GM21825 (cell line): ENCODE results near the gene SLC31A2.
"Not testable (repeated sequence)": the region's sequence is repeated elsewhere in the genome, so short reads cannot be mapped to it uniquely, and the experiment has no call there.

ENCODE experiments used
- ATAC-seq: cut with Tn5 transposase; IDR thresholded peaks from one replicate; pipeline ENCODE4 v1.9.1; 2021; ENCODE audit warnings: mild to moderate bottlenecking, moderate library complexity; ENCODE audit not compliant: unreplicated experiment

Gene SLC31A2

DNA sequence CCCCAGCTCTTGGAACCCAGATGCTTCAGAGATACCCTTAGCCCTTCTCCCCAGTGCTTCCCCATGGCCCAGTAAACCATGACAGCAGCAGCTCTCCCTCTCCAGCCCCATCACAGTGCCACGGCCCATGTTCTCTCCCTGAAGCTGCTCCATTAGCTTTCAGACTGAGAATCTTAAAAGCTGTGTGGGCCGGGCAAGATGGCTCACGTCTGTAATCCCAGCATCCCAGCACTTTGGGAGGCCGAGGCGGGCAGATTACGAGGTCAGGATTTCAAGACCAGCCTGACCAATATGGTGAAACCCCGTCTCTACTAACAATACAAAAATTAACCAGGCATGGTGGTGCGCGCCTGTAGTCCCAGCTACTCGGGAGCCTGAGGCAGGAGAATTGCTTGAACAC lies 1.2 kb upstream of the SLC31A2 start:
- ATAC-seq, result not testable (repeated sequence)

DNA sequence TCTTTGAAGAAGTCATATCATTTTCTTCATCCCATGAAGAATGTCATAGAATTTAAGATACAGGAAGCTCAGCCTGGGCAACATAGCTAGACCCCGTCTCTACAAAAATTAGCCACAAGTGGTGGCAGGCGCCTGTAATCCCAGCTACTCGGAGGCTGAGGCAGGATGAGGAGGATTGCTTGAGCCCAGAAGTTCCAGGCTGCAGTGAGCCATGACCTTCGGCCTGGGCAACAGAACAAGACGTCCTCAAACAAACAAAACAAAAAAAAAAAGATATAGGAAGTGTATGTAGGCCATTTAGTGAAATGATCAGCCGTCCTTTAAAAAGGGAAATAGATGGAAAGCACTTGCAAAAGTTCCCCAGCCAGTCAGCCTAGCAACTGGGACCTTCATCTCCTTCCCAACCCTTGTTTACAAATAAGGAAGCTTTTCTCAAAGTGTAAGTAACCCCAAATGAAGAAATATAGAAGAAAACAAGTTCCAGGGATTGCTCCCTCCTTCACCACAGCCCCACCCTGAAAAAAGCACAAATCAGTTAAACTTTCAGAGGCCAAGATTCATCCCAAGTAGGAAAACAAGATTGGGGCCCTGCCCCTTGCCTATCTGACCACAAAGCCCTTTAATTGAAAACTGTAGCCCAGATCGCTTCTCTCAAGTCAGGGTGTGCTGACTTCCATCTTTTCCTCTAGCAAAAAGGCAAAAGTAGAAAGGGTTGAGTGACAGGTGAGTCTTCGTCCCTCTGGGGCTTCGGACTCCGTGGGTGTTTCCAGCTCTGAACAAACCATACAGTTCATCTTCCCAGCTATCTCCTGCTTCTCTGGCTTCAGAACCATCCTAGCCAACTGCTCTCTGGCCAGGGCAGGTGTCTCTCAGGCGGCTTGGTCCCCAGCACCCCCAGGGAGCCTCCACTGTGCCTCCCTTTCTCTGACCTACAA lies 1.2 kb downstream of the SLC31A2 start:
- no peak for ATAC-seq

DNA sequence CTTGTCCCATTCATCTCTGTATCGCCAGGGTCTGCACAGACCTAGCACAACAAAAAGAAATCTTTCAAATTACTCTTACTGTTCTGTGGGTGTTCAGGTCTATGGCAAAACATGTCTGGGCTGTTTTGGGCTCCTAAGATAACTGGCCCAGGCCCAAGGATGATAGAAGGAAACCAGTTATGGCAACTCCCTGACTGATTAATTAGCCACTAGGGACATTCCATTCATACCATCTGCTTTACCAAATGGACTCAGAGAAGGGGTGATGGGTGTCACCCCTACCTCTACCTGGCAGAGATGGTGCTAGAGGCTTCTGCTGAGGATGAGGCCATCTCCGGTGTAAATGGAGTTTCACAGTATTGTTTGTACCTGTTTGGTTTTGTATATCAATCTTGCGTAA lies 1.9 kb downstream of the SLC31A2 start:
- ATAC-seq, result no peak

DNA sequence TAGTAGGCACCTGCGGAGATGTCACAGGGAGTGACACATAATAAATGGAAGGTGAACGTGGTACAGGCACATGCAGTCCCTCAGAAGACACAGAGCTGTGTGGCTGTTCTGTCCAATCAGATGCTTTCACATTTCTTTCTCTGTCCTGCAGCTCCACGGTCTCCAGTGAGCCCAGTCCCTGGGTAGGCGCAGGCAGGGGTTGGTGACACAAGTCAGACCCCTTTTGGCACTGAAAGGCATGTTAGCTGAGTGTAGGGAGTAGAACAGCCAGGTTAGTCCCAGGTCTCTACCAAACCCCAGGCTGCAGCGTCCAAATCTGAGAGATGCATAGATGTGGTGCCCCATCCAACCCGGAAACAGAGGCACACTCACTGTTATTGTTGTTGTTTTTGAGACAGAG lies 2.8 kb downstream of the SLC31A2 start:
- no peak for ATAC-seq

DNA sequence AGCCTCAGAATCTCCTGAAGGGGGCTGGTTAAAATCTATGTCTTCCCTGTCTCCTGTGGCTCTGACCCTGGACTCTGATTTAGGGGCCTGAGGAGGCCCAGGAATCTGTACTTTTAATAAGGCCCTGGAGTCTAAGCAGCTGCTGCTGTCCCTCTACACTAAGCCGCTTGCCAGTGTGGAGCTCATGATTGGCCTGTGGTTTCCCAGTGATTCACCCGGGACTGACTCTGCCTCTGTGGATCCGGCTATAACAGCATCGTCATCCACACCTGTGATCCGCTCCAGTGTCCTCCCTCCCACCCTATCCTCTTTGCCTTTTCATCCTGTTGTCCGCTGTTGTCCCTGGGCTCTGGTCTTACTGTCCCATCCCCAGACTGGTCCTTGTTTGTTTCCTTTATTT lies 3.7 kb downstream of the SLC31A2 start:
- ATAC-seq, result no peak

DNA sequence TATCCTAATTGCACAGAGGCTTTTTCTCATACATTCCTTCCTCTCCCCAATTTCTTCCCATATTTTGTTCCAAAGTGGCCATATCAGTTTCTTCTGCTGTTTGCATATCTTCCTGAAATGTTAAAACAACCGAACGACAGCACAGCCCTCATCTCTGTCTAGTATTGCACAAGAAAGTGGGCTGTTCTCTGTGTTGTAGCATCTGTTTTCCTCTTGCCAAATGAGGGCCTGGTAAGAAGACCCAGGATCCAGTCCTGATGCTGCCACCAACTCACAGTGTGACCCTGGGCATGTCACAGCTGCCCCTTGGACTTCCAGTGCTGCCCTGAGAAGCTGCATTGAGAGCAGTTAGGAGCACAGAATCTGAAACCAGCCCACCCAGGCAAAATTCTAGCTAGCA lies 4.1 kb downstream of the SLC31A2 start:
- no peak for ATAC-seq

DNA sequence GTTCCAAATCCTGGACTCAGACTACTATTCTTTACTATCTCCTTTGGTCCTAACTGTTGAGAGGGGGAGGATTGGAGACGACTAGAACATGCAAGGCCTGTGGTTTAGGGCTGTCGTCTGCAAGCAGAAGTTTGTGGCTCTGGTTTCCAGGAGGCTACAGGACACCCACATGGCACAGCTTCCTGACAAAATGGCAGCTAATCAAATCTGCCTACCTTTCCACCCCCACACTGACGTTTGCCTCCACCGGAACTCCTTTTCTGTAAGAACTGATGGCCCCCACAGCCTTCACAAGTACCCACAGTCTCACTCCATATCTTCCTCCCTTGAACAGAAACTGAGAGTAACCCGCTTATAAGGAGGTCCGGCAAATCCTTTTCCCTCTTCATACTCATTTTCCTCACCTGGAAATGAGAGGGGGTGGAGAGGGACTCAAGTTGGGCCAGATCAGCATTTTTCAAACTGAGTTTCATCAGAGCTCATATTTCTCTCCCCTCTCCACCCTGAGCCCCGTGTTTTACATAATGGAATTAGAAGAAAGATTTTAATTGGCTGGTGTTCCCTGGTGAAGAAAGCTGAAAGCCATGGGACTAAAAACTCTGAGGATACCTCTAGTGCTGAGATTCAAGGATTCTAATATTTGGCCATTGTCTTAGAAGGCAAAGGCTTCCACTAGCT lies 5.2 kb downstream of the SLC31A2 start:
- no peak for ATAC-seq

DNA sequence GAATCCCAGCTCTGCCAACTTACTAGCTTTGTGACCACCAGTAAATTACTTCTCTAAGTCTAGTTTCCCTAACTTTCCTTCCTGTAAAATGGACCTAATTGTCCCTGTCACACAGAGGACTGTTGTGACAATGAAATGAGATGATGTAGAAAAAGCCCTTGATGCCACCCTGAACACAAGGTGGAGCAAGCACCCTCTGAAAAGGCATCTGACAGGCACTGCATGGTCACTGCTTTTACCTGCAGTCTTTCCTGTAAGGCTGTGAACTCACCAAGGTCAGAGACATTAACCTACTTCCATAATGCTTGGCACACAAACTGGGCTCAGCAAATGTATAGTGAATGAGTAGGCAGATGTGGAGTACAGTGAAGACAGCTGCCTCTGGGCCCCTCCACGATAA lies 6.1 kb downstream of the SLC31A2 start:
- ATAC-seq, result no peak

DNA sequence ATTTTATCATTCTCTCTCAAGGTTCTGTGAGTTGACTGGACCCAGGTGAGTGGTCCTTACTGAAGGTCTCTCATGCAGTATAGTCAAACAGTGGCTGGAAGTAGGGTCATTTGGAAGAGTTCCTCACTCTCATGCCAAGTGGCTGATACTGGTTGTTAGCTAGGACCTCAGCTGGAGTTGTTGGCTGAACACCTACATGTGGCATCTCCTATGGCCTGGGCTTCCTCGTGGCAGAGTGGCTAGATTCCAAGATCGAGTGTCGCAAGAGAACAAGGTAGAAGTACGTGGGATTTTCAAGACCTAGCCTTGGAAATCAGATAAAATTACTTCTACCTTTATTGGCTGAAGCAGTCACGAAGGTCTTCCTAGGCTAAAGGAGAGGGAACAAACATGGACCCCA lies 7.6 kb downstream of the SLC31A2 start:
- no peak for ATAC-seq

DNA sequence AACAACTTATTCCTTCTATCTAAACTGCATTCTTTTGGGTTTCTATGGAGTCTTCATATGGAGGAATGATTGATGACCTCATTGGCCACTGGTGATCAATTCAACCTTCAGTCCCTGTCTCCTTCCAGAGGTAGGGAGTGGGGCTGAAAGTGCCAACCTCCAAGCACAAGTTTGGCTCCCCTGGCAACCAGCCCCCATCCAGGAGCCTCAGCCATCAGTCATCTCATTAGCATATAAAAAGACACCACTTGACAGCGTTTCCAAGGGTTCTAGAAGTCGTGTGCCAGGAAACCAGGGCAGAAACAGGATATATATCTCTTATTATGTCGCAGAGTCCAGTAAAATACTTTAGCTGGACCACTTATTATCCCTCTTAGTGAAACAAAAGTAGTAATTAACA lies 9.8 kb downstream of the SLC31A2 start:
- no peak for ATAC-seq

DNA sequence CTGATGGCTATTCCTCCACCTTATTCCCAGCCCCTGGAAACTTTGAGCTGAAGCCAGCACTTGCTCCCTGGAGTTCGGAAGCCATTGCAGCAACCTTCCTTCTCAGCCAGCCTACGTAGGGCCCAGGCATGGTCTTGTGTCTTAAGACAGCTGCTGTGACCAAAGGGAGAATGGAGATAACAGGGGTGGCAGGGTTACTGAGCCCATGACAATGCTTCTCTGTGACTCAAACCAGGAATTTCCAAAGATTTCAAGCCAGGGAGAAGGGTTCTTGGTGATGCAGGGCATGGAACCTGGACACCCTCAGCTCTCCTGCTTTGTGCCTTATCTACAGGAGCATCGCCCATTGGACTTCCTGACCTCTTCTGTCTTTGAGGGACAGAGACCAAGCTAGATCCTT lies 12.2 kb downstream of the SLC31A2 start:
- ATAC-seq, result no peak

DNA sequence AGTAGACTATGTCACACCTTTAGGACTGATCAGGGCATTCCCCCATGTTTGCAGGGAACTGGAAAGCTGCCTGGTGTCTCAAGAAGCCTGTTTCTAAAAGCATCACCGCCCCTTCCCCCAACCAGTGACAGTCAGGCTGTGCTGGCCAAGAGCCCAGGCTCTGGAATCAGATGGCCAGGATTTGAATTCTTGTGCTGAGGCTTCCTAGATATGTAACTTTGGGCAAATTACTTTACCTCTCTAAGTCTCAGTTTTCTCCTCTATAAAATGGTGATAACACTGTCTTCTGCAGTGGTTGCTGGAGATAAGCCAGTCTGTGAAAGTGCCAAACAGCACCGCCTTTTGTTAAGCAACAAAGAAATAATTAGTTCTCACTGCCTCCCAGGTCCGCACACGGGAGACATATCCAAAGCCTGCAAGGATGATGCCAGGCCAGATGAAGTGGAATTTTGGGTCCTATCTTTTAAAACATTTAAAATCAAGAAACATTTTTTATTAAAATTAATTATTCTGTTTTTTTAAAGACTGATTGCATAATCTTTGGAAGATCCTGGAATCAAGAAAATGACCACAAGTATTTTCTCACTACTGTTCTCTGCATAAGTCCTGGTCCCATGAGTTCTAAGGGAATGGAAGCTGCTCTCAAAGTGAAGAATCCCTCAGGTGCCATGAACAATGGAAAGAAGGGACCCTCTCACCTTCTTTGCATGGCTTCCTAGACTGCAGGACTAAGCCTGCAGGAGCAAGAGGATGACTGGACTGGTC lies 13.9 kb downstream of the SLC31A2 start:
- ATAC-seq, result no peak

DNA sequence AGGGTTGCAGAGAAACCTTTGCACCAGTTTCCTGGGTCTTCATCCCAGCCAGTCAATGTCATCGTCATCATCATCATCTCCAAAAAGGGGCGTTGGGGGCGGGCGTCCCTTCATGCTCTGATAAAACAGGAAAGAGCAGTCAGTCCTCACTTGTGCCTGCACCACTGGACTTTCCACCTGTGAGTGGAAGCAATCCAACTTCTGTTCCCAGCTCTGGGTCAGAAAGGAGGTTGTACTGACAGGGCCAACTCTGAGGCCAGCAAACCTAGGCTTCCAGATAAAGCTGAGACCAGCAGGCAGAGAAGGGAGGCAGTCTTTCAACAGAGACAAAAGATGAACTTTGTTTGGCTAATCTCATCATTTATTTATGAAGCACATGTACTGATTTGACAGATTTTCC lies 15.2 kb downstream of the SLC31A2 start:
- ATAC-seq, result no peak

DNA sequence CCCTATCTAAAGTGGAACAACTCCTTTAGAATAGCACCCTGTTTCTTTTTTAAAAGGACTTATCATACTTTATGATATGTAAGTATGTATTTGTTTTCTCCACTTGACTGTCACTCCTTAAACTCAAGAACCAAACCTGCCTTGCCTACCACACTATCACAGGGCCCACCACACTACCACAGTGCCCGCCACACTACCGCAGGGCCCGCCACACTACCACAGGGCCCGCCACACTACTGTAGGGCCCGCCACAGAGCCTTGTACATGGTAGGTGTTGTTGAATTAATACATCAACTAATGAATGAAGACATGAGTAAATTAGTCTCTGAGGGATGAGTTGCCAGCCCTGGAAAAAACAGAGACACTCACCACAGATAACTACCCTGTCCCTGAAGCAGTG lies 18.0 kb downstream of the SLC31A2 start:
- ATAC-seq, result no peak

DNA sequence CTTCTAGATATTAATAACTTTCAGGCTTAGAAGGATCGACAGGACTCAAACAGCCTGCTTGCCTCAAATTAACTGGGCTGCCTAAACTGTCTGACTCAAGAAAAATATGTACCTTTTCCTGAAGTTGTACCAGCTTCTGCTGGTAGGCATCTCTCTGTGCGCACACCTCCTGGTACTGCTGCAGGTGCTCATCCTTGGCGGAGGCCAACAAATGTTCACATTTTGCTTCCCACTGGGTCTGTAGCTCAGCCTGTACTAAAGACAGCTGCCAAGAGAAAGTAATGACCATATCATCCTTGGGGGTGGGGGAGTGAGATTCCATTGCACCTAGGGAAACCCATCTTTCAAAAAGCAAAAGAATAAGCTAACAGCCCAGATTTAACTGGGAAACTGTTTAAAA lies 22.5 kb downstream of the SLC31A2 start:
- ATAC-seq, result no peak

DNA sequence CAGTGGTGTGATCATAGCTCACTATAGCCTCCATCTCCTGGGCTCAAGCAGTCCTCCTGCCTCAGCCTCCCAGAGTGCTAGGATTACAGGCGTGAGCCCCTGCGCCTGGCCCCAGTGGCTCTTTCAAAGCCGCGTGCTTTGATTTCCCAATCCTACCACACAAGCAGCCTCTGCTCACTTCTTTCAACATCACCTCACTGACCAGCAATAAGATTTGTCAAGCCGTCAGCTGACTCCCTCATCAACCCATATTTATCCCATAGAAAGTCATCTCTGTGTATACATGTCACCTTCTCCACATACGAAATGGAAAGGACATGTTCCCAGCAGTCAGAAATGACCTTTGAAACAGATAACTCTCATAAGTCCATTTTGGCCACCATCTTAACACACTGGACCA lies 26.0 kb downstream of the SLC31A2 start:
- no peak for ATAC-seq

DNA sequence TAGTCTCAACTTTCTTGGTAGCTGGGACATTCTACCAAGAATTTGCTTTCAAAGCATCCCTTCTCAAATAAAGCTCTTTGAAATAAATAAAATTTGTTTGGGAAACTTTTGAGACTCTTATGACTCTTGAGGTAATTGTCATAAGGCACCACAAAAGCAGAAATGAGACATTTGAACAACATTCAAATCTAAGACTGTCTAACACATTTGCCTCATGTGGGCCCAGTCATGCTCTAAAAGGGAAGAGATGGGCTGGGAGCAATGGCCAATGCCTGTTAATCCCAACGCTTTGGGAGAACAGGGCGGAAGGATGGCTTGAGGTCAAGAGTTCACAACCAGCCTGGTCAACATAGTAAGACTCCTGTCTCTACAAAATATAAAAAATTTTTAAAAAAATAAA lies 26.4 kb downstream of the SLC31A2 start:
- ATAC-seq, result no peak

DNA sequence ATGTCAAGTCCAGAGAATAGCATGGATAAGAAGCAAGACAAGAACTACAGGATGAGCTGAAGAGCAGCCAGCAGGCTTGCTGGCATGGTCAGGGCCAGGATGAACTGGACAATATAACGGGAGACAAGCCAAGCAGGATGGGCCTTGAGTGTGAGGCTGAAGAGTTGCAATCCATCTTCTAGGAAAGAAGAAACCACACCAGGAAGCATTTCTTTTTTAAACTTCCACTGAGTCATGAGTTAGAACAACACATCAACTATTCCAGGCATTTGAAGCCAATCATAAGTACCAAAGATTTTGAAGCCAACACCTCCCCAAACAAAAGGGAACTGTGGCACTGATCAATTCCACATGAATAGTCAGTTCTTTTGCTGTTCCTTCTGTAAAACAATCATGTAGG lies 27.3 kb downstream of the SLC31A2 start:
- no peak for ATAC-seq

DNA sequence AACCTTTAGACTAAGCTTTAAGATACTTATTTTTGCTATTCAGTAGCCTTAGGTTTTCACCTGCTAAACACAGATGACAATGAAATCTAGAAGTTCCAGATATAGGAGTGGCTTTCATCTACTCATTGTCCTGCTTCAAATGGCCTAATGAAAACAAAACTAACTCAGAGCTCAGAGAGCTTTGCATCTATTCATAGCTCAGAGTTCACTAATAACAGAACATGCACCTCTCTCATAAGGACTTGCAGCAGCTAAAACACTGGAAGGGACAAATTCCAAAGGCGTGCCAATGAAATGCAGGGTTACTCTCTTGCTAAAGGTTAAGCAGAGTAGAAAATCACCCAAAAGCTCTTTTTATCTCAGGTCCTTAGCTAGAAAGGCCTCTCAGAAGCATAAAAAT lies 29.0 kb downstream of the SLC31A2 start:
- no peak for ATAC-seq

DNA sequence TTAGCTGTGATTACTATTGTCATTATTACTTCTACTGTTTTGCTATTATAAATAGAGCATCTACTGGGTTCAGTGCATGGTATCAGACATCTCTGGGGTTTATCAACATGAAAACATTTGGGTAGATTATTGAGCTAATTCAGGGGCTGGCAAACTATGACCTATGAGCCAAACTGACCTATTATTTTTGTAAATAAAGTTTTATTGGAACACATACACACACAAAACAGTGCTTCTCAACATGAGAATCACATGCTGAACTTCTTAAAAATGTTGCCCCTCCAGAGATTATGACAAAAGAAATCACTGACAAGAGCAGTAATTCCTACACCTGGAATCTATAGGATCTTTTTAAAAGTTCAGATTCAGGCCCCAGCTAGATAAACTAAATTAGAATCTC lies 30.4 kb downstream of the SLC31A2 start:
- no peak for ATAC-seq

DNA sequence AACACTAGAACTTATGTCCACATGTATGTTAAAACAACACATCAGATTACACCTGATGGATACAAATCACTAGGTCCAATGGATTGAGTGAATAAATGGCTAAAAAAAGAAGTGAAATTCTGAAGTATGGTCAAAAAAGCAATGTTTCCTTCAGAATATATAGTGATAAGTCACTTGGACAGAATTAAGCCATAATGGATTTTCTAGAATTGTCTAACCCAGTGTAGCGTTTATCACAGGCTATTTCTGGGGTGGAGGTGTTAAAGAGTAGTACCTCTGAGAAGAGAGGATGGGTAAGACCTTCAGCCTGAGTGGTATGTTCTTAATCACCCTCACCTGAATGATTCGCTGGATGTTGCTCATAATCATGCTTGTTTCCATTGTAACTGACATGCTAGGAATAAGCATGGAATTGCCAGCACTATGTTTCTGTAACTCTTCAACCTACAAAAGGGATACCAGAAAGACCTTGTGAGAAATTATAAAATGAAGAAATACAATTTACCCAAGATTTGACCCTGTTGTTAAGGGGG lies 33.2 kb downstream of the SLC31A2 start:
- ATAC-seq, result no peak
